Measurements from ENCODE around the gene CDX2.

The CDX2 gene

GRCh38 chr13:27967203-27967735, 1.8 kb downstream of the CDX2 start:
- peak in 1 of 2 experiments; percentile 56 for DNase-seq (ENCODE audit: low read depth in 1 of 2, low spot score in 1 of 2)
- TF ChIP-seq REST (IDR thresholded peaks at IDR 0.05; ENCODE audit: insufficient replicate concordance, low read depth) = no peak
- 0 out of 2 replicates have a peak, but pooled peaks have one; percentile 16 for TF ChIP-seq GABPA (IDR thresholded peaks at IDR 0.05; ENCODE audit: low read depth)
- TF ChIP-seq CTCF (IDR thresholded peaks at IDR 0.05; ENCODE audit: insufficient read depth, low read length) = no peak
- no peak for TF ChIP-seq POLR2AphosphoS5 (IDR thresholded peaks at IDR 0.05; ENCODE audit: low read depth)
- TF ChIP-seq SPI1 (IDR thresholded peaks at IDR 0.05; ENCODE audit: borderline replicate concordance, low read depth) = peak; percentile 94
- Histone ChIP-seq H3K4me3 (replicated peaks; ENCODE audit: insufficient read depth, low read length) (no peak overlapping the region), H3K27ac (replicated peaks) (no peak overlapping the region), H3K27me3 (ENCODE audit: insufficient read depth, poor library complexity, severe bottlenecking) (peaks cover 92% of the 10 kb centered on the region)

DNA sequence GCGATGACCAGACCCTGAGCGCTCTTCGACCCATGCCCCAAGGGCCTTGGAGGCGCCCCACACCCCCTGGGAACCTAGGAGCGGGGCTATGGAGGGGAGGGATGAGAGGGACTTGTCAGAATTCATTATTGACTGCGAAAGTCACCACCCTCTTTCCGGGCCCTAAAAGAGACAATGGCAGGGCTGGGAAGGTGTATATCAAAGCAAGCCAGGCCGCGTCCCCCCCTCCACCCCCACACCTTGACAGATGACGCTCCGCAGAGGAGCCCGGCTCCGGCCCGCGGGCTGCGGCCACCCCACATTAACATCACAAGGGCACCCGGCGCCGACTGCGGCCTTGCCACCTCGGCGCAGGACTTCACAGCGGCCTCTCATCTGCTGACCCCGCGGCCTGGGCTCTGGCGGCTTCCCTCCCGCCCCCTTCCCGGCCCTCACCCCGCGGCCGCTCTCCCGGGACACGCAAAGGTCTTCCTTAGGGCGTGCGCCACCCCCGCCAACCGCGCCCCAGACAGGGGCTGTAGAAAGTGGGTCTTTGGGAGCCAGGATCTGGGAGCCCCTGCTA, 2.4 kb downstream of the CDX2 start:
- no peak for TF ChIP-seq REST (IDR thresholded peaks at IDR 0.05; ENCODE audit: insufficient replicate concordance, low read depth)
- no peak for TF ChIP-seq POLR2AphosphoS5 (IDR thresholded peaks at IDR 0.05; ENCODE audit: low read depth)
- TF ChIP-seq SPI1 (IDR thresholded peaks at IDR 0.05; ENCODE audit: borderline replicate concordance, low read depth) = no peak
- no peak for TF ChIP-seq CTCF (IDR thresholded peaks at IDR 0.05; ENCODE audit: insufficient read depth, low read length)
- no peak for TF ChIP-seq GABPA (IDR thresholded peaks at IDR 0.05; ENCODE audit: low read depth)
- DNase-seq (ENCODE audit: low read depth in 1 of 2, low spot score in 1 of 2) = no peak
- Histone ChIP-seq H3K27ac (replicated peaks) (no peak overlapping the region), H3K4me3 (replicated peaks; ENCODE audit: insufficient read depth, low read length) (no peak overlapping the region), H3K27me3 (ENCODE audit: insufficient read depth, poor library complexity, severe bottlenecking) (peaks cover 92% of the 10 kb centered on the region)

DNA sequence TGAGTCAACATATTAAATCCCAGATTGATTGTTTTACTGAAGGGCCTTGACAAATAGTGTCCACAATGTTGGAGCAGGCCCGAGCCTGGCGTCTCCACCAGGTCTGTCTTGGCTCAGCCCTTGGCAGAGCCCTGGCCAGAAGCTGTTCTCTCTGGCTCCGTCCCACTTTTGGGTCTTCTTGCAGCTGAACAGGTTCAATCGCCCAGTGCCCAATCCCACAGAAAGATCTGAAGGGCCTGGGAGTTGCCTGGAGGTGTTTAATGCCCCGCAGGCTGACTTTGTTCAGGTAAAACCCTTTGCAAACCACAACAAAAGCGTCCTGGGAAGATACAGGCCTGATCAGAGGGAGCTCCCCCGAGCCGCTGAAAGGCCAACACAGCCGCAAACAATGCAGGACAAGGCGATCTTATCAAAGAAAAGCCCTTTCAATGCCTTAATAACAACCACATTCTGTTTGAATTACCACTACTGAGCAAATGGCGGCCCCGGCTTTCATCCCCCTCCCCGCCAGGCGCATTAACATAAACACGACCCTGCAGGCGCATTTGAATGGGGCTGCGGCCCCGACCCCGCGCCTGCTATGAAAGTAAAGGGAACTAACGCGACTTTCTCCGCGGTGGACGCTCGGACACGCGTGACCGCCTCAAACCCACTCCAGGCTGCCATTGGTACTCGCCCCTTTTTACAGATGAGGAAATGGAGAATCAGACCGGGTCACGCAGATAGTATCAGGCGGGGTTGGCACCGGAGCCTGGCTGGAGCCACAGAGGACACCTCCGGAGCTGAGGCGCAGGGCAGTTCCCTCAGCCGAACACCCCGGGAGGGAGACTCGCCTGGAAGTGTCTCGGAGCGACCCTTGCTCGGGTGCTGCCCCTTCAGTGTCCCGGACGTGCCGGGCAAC, 3.1 kb downstream of the CDX2 start:
- Histone ChIP-seq H3K4me3 (replicated peaks; ENCODE audit: insufficient read depth, low read length) (no peak overlapping the region), H3K27me3 (ENCODE audit: insufficient read depth, poor library complexity, severe bottlenecking) (peaks cover 92% of the 10 kb centered on the region), H3K27ac (replicated peaks) (no peak overlapping the region)
- no peak for DNase-seq (ENCODE audit: low read depth in 1 of 2, low spot score in 1 of 2)
- TF ChIP-seq POLR2AphosphoS5 (IDR thresholded peaks at IDR 0.05; ENCODE audit: low read depth) = no peak
- TF ChIP-seq CTCF (IDR thresholded peaks at IDR 0.05; ENCODE audit: insufficient read depth, low read length) = no peak
- no peak for TF ChIP-seq SPI1 (IDR thresholded peaks at IDR 0.05; ENCODE audit: borderline replicate concordance, low read depth)
- no peak for TF ChIP-seq REST (IDR thresholded peaks at IDR 0.05; ENCODE audit: insufficient replicate concordance, low read depth)
- TF ChIP-seq GABPA (IDR thresholded peaks at IDR 0.05; ENCODE audit: low read depth) = no peak
